PFSK-1 (cell line): ENCODE results near the gene STMN1.

ENCODE experiments used
- FOXP2 ChIP-seq: optimal IDR thresholded peaks from 2 replicates; pipeline ENCODE3; 2011; ENCODE audit warnings: borderline replicate concordance, control low read depth, inconsistent platforms; ENCODE audit not compliant: insufficient read depth; ENCODE audit errors: extremely low read length, extremely low read depth
- POLR2AphosphoS5 ChIP-seq: IDR thresholded peaks from 2 replicates; pipeline ENCODE4 v1.6.1; 2012; ENCODE audit warnings: low read depth, mild to moderate bottlenecking, control low read depth, low read length, moderate library complexity
- REST ChIP-seq, 2 experiments: IDR thresholded peaks; 2 replicates each; pipeline versions ENCODE4 v1.6.1 to v1.8.0; 2011 to 2012; ENCODE audit warnings: low read depth in 2 of 2, low read length in 2 of 2, control low read depth in 1 of 2, inconsistent platforms in 1 of 2, mild to moderate bottlenecking in 1 of 2, moderate library complexity in 1 of 2; ENCODE audit not compliant: insufficient read depth in 1 of 2
- SIN3A ChIP-seq: IDR thresholded peaks from 2 replicates; pipeline ENCODE4 v1.6.1; 2012; ENCODE audit warnings: mild to moderate bottlenecking, low read length, moderate library complexity, borderline replicate concordance; ENCODE audit not compliant: insufficient read depth
- TAF1 ChIP-seq: IDR thresholded peaks from 2 replicates; pipeline ENCODE4 v1.6.1; 2012; ENCODE audit warnings: low read length, control low read depth, borderline replicate concordance; ENCODE audit not compliant: insufficient read depth

The STMN1 gene

GRCh38 chr1:25917996-25918395 lies 11.8 kb upstream of the STMN1 start:
- TF ChIP-seq REST (IDR thresholded peaks at IDR 0.05; ENCODE audit: insufficient read depth in 1 of 2, low read depth in 2 of 2, low read length in 2 of 2): no peak

- TF ChIP-seq FOXP2 (no peak), POLR2AphosphoS5 (no peak), TAF1 (no peak), SIN3A (no peak), REST (IDR thresholded peaks at IDR 0.05; ENCODE audit: insufficient read depth in 1 of 2, low read depth in 2 of 2, low read length in 2 of 2) (no peak)
These were observed 10.2 kb upstream of the STMN1 start for GRCh38 chr1:25916460-25916859.

- TF ChIP-seq FOXP2 (no peak), SIN3A (no peak), TAF1 (no peak), REST (IDR thresholded peaks at IDR 0.05; ENCODE audit: insufficient read depth in 1 of 2, low read depth in 2 of 2, low read length in 2 of 2) (no peak), POLR2AphosphoS5 (no peak)
These were observed 8.1 kb upstream of the STMN1 start for GRCh38 chr1:25914074-25914995.

- TF ChIP-seq POLR2AphosphoS5: no peak
- TF ChIP-seq TAF1: no peak
- no peak for TF ChIP-seq SIN3A
- TF ChIP-seq FOXP2: no peak
- TF ChIP-seq REST (IDR thresholded peaks at IDR 0.05; ENCODE audit: insufficient read depth in 1 of 2, low read depth in 2 of 2, low read length in 2 of 2): no peak
These were observed 7.0 kb upstream of the STMN1 start for GRCh38 chr1:25913206-25913605.
